HEK293 (cell line): ENCODE results near the gene MALAT1.

ENCODE experiments used
- CTCF ChIA-PET: fragments of 350-600 bp; formaldehyde crosslinking; extraction: SDS; loops from one replicate; lab custom pipeline; 2021; ENCODE audit warnings: antibody characterized with exemption; lab: Yijun Ruan, JAX
- POLR2A ChIA-PET: fragments of 300-600 bp; formaldehyde crosslinking; extraction: SDS; loops from one replicate; lab custom pipeline; 2020; ENCODE audit warnings: antibody characterized with exemption, inconsistent platforms; lab: Yijun Ruan, JAX
- H3K27ac ChIP-seq: fragments of 200-500 bp; sonication (Bioruptor generic); 2 replicates; pipeline ENCODE4 v1.5.1; 2014; ENCODE audit warnings: low read depth, low read length, control low read depth, inconsistent platforms; ENCODE audit errors: extremely low read depth
- H3K36me3 ChIP-seq, 2 experiments: fragments of 200-500 bp in 1 of 2; sonication (Bioruptor generic) in 1 of 2; 1 replicate in 1 of 2; 2 replicates in 1 of 2; pipeline ENCODE4 v1.5.1; 2014 to 2017; ENCODE audit warnings: inconsistent platforms in 2 of 2, low read length in 2 of 2; ENCODE audit not compliant: control insufficient read depth in 2 of 2, insufficient read depth in 1 of 2
- H3K4me1 ChIP-seq: fragments of 200-500 bp; sonication (Bioruptor generic); 2 replicates; pipeline ENCODE4 v1.5.1; 2014; ENCODE audit warnings: mild to moderate bottlenecking, low read length, inconsistent platforms; ENCODE audit not compliant: control insufficient read depth, insufficient read depth
- H3K4me3 ChIP-seq: 2 replicates; pipeline ENCODE4 v1.5.1; 2011; ENCODE audit warnings: low read depth, mild to moderate bottlenecking, control low read depth, low read length, moderate library complexity
- H3K9me3 ChIP-seq: fragments of 200-500 bp; sonication (Bioruptor generic); 2 replicates; pipeline ENCODE4 v1.5.1; 2014; ENCODE audit warnings: low read depth, low read length, inconsistent platforms; ENCODE audit not compliant: control insufficient read depth, insufficient read depth
- HOXD13 ChIP-seq: sonication (generic); formaldehyde crosslinking; IDR thresholded peaks from 2 replicates; pipeline ENCODE4 v1.8.0; 2022; ENCODE audit warnings: missing genetic modification reagents, borderline replicate concordance
- KLF1 ChIP-seq: fragments of 450-650 bp; formaldehyde crosslinking; IDR thresholded peaks from 2 replicates; pipeline ENCODE4 v1.5.1; 2016; ENCODE audit warnings: missing biosample characterization, missing genetic modification characterization
- KLF7 ChIP-seq: fragments of 450-650 bp; formaldehyde crosslinking; IDR thresholded peaks from 2 replicates; pipeline ENCODE4 v1.5.1; 2016; ENCODE audit warnings: missing biosample characterization, missing genetic modification characterization, borderline replicate concordance
- KLF8 ChIP-seq: fragments of 450-650 bp; formaldehyde crosslinking; IDR thresholded peaks from 2 replicates; pipeline ENCODE4 v1.5.1; 2016; ENCODE audit warnings: missing biosample characterization, missing genetic modification characterization
- PRDM4 ChIP-seq: fragments of 450-650 bp; formaldehyde crosslinking; IDR thresholded peaks from 2 replicates; pipeline ENCODE4 v1.5.1; 2017; ENCODE audit warnings: missing biosample characterization, missing genetic modification characterization
- PRDM6 ChIP-seq: fragments of 450-650 bp; formaldehyde crosslinking; IDR thresholded peaks from 2 replicates; pipeline ENCODE4 v1.5.1; 2017; ENCODE audit warnings: missing biosample characterization, missing genetic modification characterization
- SCRT1 ChIP-seq: fragments of 450-650 bp; formaldehyde crosslinking; IDR thresholded peaks from 2 replicates; pipeline ENCODE4 v1.5.1; 2016; ENCODE audit warnings: missing biosample characterization, missing genetic modification characterization, borderline replicate concordance
- ZBTB17 ChIP-seq: fragments of 450-650 bp; formaldehyde crosslinking; IDR thresholded peaks from 2 replicates; pipeline ENCODE4 v1.5.1; 2016; ENCODE audit warnings: missing biosample characterization, missing genetic modification characterization
- ZBTB26 ChIP-seq: fragments of 450-650 bp; formaldehyde crosslinking; optimal IDR thresholded peaks from 2 replicates; pipeline ENCODE3; 2016; ENCODE audit warnings: missing biosample characterization, mild to moderate bottlenecking, missing genetic modification characterization
- ZNF341 ChIP-seq: fragments of 450-650 bp; formaldehyde crosslinking; IDR thresholded peaks from 2 replicates; pipeline ENCODE4; 2016; ENCODE audit warnings: low read depth, missing biosample characterization, missing genetic modification characterization
- ZNF362 ChIP-seq: fragments of 450-650 bp; formaldehyde crosslinking; IDR thresholded peaks from 2 replicates; pipeline ENCODE4 v1.5.1; 2016; ENCODE audit warnings: missing biosample characterization, missing genetic modification characterization
- ZNF449 ChIP-seq: fragments of 450-650 bp; formaldehyde crosslinking; IDR thresholded peaks from 2 replicates; pipeline ENCODE4 v1.5.1; 2017; ENCODE audit warnings: missing biosample characterization, mild to moderate bottlenecking, missing genetic modification characterization, moderate library complexity
- ZNF521 ChIP-seq: fragments of 450-650 bp; formaldehyde crosslinking; IDR thresholded peaks from 2 replicates; pipeline ENCODE4 v1.5.1; 2017; ENCODE audit warnings: missing biosample characterization, mild to moderate bottlenecking, missing genetic modification characterization
- ZNF600 ChIP-seq: fragments of 450-650 bp; formaldehyde crosslinking; IDR thresholded peaks from 2 replicates; pipeline ENCODE4 v1.5.1; 2016; ENCODE audit warnings: missing biosample characterization, missing genetic modification characterization

Gene MALAT1

GRCh38 chr11:65505466-65506289 lies 6.8 kb downstream of the MALAT1 start:
- Histone ChIP-seq H3K27ac (peak overlapping the region; percentile 21; the same call in 1 of the 2 replicates), H3K36me3 (peaks cover 0 to 62% of the 10 kb centered on the region in 2 experiments; a peak in 2 of 3 replicates), H3K4me3 (peak overlapping the region; percentile 98), H3K4me1 (no peaks in the 10 kb centered on the region), H3K9me3 (no peaks in the 10 kb centered on the region)
- POLR2A ChIA-PET: interaction anchor here (0.7 to 28.2 kb wide), 17 partner anchors 7 to 244 kb away, joined by 3 to 1129 read pairs (median 9); partner anchors contain the start of genes DPF2, FAM89B, MALAT1 and NEAT1
- TF ChIP-seq KLF8 (tag by site-specific recombination): 0 out of 2 replicates have a peak, but pooled peaks have one; percentile 6
- peak; percentile 89 for TF ChIP-seq PRDM4 (tag by site-specific recombination)
- no peak for TF ChIP-seq SCRT1 (tag by site-specific recombination)
- no peak for TF ChIP-seq ZBTB17 (tag by site-specific recombination)
- TF ChIP-seq ZNF341 (tag by site-specific recombination): 0 out of 2 replicates have a peak, but pooled peaks have one; percentile 15
- peak; percentile 71 for TF ChIP-seq ZNF600 (tag by site-specific recombination)
- CTCF ChIA-PET: interaction anchor here (0.6 to 7.3 kb wide), 11 partner anchors 8 to 150 kb away, joined by 3 to 69 read pairs (median 4); no protein-coding TSS in a partner anchor

- Histone ChIP-seq H3K9me3 (no peaks in the 10 kb centered on the region), H3K4me1 (no peaks in the 10 kb centered on the region), H3K4me3 (peak overlapping the region; percentile 98), H3K27ac (no peak overlapping the region; the same call in 1 of the 2 replicates), H3K36me3 (peaks cover 0 to 55% of the 10 kb centered on the region in 2 experiments; a peak in 2 of 3 replicates)
- ChIA-PET POLR2A (interaction anchor here (1.0 to 28.2 kb wide), 15 partner anchors 8 to 245 kb away, joined by 3 to 1129 read pairs (median 9); partner anchors contain the start of genes DPF2, MALAT1, NEAT1 and PCNX3), CTCF (interaction anchor here (0.6 to 7.3 kb wide), 9 partner anchors 9 to 151 kb away, joined by 3 to 69 read pairs (median 4); no protein-coding TSS in a partner anchor)
- TF ChIP-seq ZNF449 (tag by site-specific recombination) (peak; percentile 27; the same call in 1 of the 2 replicates), ZNF521 (no peak), PRDM6 (0 out of 2 replicates have a peak, but pooled peaks have one; percentile 13)
Measured at GRCh38 chr11:65506290-65506771, 7.5 kb downstream of the MALAT1 start.

- CTCF ChIA-PET: interaction anchor here (0.9 to 7.3 kb wide), 9 partner anchors 10 to 152 kb away, joined by 3 to 69 read pairs (median 6); no protein-coding TSS in a partner anchor
- Histone ChIP-seq H3K4me3 (peak overlapping the region; percentile 27), H3K9me3 (no peaks in the 10 kb centered on the region), H3K36me3 (peaks cover 0 to 49% of the 10 kb centered on the region in 2 experiments; a peak in 2 of 3 replicates), H3K4me1 (no peaks in the 10 kb centered on the region), H3K27ac (peak overlapping the region; percentile 24; the same call in 1 of the 2 replicates)
- POLR2A ChIA-PET: interaction anchor here (0.7 to 28.2 kb wide), 21 partner anchors 8 to 245 kb away, joined by 3 to 1129 read pairs (median 7); partner anchors contain the start of genes DPF2, MALAT1, NEAT1 and PCNX3
- TF ChIP-seq KLF7 (peak; percentile 52; the same call in 1 of the 2 replicates), HOXD13 (CRISPR knock-in tag) (no peak), KLF1 (tag by site-specific recombination) (0 out of 2 replicates have a peak, but pooled peaks have one; percentile 8), ZBTB26 (tag by site-specific recombination) (peak; percentile 11), ZNF362 (tag by site-specific recombination) (0 out of 2 replicates have a peak, but pooled peaks have one; percentile 17)
Measured at GRCh38 chr11:65506772-65507505, 8.1 kb downstream of the MALAT1 start.
